ENCODE data around the gene LCN2. TPM values are rescaled to one million over a fixed set of nuclear protein-coding genes. Genes with fewer than 3 reads are reported as not detected.

The LCN2 gene
- total RNA-seq, 4 donors from 2014 or later, result 0.58 to 222 (median 1.4) TPM; not detected in 1

DNA sequence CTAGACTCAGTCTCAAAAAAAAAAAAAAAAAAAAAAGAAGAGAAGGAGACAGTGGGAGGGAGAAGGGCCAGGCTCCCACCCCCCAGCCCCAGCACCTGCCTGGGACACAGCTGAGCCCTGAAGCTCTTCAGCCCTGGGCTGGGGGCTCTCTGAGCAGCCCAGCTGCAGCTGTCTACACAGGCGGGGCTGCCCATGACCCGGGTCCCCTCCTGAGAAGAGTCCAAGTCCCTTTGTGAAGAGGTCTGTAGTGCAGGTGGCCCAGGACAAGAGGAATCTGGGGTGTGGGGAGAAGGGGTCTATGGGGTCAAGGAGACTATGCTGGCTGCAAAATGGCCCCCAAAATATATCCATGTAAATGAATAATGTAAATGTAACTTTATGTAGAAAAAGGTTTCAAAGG, 6.7 kb upstream of the LCN2 start:
- no peaks in the 10 kb centered on the region for H3K9me3 ChIP-seq
- H3K36me3 ChIP-seq, result no peaks in the 10 kb centered on the region
- TF ChIP-seq, protein P1, sequence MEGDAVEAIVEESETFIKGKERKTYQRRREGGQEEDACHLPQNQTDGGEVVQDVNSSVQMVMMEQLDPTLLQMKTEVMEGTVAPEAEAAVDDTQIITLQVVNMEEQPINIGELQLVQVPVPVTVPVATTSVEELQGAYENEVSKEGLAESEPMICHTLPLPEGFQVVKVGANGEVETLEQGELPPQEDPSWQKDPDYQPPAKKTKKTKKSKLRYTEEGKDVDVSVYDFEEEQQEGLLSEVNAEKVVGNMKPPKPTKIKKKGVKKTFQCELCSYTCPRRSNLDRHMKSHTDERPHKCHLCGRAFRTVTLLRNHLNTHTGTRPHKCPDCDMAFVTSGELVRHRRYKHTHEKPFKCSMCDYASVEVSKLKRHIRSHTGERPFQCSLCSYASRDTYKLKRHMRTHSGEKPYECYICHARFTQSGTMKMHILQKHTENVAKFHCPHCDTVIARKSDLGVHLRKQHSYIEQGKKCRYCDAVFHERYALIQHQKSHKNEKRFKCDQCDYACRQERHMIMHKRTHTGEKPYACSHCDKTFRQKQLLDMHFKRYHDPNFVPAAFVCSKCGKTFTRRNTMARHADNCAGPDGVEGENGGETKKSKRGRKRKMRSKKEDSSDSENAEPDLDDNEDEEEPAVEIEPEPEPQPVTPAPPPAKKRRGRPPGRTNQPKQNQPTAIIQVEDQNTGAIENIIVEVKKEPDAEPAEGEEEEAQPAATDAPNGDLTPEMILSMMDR (IDR thresholded peaks at IDR 0.05), result no peak
- TF ChIP-seq EP300 (IDR thresholded peaks at IDR 0.05), result no peak
- TF ChIP-seq POLR2AphosphoS5 (IDR thresholded peaks at IDR 0.05), result no peak
- no peak for TF ChIP-seq POLR2A (IDR thresholded peaks at IDR 0.05)
- H3K4me1 ChIP-seq, result no peaks in the 10 kb centered on the region
- ATAC-seq, result no peak
- 83% methylated on average over 1 of the region's 2 CpGs; no CpG with 5 or more reads in 1 of the 2 donors for WGBS, 2 donors (ENCODE audit: low coverage in 1 of 2)
- no peak overlapping the region for H3K27ac ChIP-seq
- H3K27me3 ChIP-seq, result no peaks in the 10 kb centered on the region
- H3K4me3 ChIP-seq, result no peak overlapping the region

DNA sequence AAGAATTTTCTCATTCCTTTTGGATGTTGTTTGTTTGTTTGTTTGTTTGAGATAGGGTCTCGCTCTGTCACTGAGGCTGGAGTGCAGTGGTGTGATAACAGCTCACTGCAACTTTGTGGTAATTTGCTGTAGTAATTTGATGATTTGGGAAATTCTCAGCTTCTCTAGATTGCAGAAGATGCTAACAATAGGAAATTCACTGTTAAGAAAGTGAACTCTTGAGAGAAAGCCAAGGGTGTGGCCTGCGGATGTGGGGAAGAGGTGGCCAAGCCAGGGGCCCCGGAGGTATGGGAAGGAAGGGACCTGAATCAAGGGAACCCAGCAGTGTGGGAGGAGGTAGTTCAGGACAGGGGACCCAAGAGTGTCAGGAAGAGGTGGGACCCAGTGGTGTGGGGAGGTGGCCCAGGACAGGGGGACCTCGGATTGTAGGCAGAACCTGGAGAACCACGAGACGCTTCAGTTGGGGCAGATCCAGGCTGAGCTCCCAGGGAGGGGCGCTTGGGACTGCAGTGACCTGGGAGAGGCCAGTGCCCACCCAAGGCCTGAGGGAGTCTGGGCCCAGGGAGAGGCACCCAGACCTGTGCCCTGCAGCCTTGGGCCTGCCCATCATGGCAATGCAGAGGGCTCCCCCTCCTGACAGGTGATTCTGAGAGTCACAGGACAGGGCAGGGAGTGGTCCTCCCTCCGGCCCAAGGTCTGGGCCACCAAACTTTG, 5.6 kb upstream of the LCN2 start:
- H3K4me3 ChIP-seq, result no peak overlapping the region

DNA sequence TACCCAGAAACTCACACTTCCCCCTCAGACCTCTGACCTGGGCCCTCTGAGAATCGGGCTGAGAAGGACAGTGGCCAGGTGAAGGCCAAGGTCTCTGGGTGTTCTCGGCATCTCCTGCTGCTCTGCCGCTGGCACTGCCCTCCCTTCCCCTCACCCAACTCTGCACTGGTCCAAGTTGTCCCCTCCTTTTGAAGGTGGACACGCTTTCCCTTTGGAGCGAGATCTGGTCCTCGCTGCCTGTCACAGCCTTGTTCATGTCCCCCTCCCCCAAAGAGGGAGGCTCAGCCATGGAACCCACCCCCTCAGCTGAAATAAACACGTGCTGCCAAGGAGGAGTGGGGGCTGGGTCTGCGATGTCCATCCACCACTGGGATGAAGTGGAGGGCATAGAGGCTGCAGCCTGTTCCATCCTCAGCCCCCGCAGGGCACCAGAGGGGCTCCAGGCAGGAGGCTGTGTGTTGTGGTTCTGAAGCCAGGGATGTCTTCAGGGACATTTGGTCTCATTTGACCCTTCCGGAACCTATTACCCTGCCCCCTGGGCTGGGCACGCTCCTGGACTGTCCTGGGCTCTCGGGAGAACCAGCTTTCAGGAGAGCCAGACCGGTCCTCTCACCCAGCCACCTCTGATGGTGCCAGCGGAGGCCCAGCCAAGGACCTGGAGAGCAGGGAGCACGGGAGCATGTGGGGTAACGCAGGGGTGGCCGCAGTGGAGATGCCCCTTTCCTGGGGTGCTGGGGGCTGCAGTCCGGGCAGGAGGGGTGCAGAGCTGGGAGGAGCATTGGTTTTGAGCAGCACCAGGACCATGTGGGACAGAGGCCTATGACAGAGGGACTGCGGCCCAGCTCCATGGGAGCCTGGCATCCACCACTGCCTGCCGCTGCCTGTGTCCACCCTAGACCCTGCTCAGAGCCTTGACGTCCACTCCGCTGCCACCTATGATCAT, 4.7 kb upstream of the LCN2 start:
- TF ChIP-seq POLR2A (IDR thresholded peaks at IDR 0.05) (no peak), POLR2AphosphoS5 (IDR thresholded peaks at IDR 0.05) (no peak), EP300 (IDR thresholded peaks at IDR 0.05) (no peak)
- TF ChIP-seq, protein P1 (IDR thresholded peaks at IDR 0.05), result no peak
- Histone ChIP-seq H3K36me3 (no peaks in the 10 kb centered on the region), H3K27ac (no peak overlapping the region), H3K4me3 (no peak overlapping the region), H3K27me3 (no peaks in the 10 kb centered on the region), H3K9me3 (no peaks in the 10 kb centered on the region), H3K4me1 (peaks cover 0 to 11% (median 6%) of the 10 kb centered on the region in 3 donors)
- ATAC-seq, result no peak
- 100% methylated on average over 1 of the region's 22 CpGs; no CpG with 5 or more reads in 1 of the 2 donors for WGBS, 2 donors (ENCODE audit: low coverage in 1 of 2)

More for the DNA sequence above, 5.6 kb upstream of the LCN2 start:
- TF ChIP-seq EP300 (IDR thresholded peaks at IDR 0.05) (no peak), POLR2A (IDR thresholded peaks at IDR 0.05) (no peak), POLR2AphosphoS5 (IDR thresholded peaks at IDR 0.05) (no peak)
- TF ChIP-seq, protein P1 (IDR thresholded peaks at IDR 0.05), result no peak
- Histone ChIP-seq H3K27ac (no peak overlapping the region), H3K9me3 (no peaks in the 10 kb centered on the region), H3K27me3 (no peaks in the 10 kb centered on the region), H3K36me3 (no peaks in the 10 kb centered on the region), H3K4me1 (peaks cover 0 to 2% (median under 1%) of the 10 kb centered on the region in 3 donors)
- 53 to 100% methylated on average over 1 to 3 of the region's 8 CpGs for WGBS, 2 donors (ENCODE audit: low coverage in 1 of 2)
- ATAC-seq, result no peak

DNA sequence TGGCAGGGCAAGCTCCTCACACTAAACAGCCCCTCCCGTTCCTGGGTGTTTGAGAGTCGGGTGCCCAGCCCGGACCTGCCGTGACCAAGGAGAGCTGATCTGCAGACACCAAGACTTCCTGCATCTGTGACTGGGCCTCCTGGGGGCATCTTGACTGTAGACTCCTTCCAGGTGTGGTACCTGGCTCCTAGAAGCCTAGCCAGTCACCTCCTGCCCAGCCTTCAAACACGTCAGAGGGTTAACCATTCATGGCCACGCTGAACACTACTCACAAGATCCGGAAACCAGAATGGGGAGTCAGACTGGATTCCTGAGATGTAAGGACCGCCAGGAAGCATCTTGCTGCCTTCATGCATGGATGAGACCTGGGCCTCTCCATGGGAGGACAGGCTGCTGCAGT, 3.7 kb upstream of the LCN2 start:
- no peak overlapping the region for H3K4me3 ChIP-seq
- H3K36me3 ChIP-seq, result no peaks in the 10 kb centered on the region
- H3K9me3 ChIP-seq, result no peaks in the 10 kb centered on the region
- H3K27me3 ChIP-seq, result no peaks in the 10 kb centered on the region
- TF ChIP-seq POLR2A (IDR thresholded peaks at IDR 0.05), result no peak
- no peak for TF ChIP-seq POLR2AphosphoS5 (IDR thresholded peaks at IDR 0.05)
- TF ChIP-seq EP300 (IDR thresholded peaks at IDR 0.05), result no peak
- TF ChIP-seq, protein P1 (IDR thresholded peaks at IDR 0.05), result no peak
- no CpG with 5 or more reads among the region's 8 CpGs for WGBS, 2 donors (ENCODE audit: low coverage in 1 of 2)
- no peak overlapping the region for H3K27ac ChIP-seq
- ATAC-seq, result no peak
- H3K4me1 ChIP-seq, result peaks cover 0 to 11% (median 6%) of the 10 kb centered on the region in 3 donors
